Mesothelial cell of epicardium (in vitro differentiated cells): ENCODE data around the gene PLIN1. TPM values are rescaled to one million over a fixed set of nuclear protein-coding genes. Genes with fewer than 3 reads are reported as not detected.

Source experiments
- DNase-seq, 2 experiments: peaks; one replicate each; pipeline ENCODE4 v3.0.0; 2021; ENCODE audit warnings: low spot score in 2 of 2; ENCODE audit not compliant: unreplicated experiment in 2 of 2
- H3K27ac Mint-ChIP-seq: 2 replicates; pipeline ENCODE4 v1.8.0; 2021; ENCODE audit warnings: mixed read lengths
- H3K27me3 Mint-ChIP-seq: 2 replicates; pipeline ENCODE4 v1.8.0; 2021; ENCODE audit warnings: low read depth, mixed read lengths
- H3K36me3 Mint-ChIP-seq: 2 replicates; pipeline ENCODE4 v1.8.0; 2021; ENCODE audit warnings: mixed read lengths
- H3K4me1 Mint-ChIP-seq: 2 replicates; pipeline ENCODE4 v1.8.0; 2021; ENCODE audit warnings: mixed read lengths
- H3K4me3 Mint-ChIP-seq: 2 replicates; pipeline ENCODE4 v1.8.0; 2021; ENCODE audit warnings: mild to moderate bottlenecking, moderate library complexity, mixed read lengths
- H3K9me3 Mint-ChIP-seq: 2 replicates; pipeline ENCODE4 v1.8.0; 2021; ENCODE audit warnings: mixed read lengths
- CTCF ChIP-seq: fragments of 200-600 bp; sonication (generic); IDR thresholded peaks from one replicate; pipeline ENCODE4 v1.5.0; 2021; ENCODE audit warnings: antibody characterized with exemption; ENCODE audit not compliant: unreplicated experiment
- total RNA-seq: library from RNA; stranded (reverse); gene quantifications from 3 replicates; pipeline ENCODE4 v1.2.1, GENCODE V29; 2021

Gene PLIN1
- total RNA-seq, 1 donor from 2014 or later: 0.31 TPM

- peaks cover 11% of the 10 kb centered on the region for H3K4me1 Mint-ChIP-seq
Observed at GRCh38 chr15:89662893-89663626, 16.1 kb downstream of the PLIN1 start.

GRCh38 chr15:89660556-89660955, 18.6 kb downstream of the PLIN1 start:
- Mint-ChIP-seq H3K27me3 (peaks cover 10% of the 10 kb centered on the region), H3K27ac (no peak overlapping the region), H3K9me3 (no peaks in the 10 kb centered on the region), H3K4me1 (peaks cover 14% of the 10 kb centered on the region), H3K4me3 (no peak overlapping the region), H3K36me3 (no peaks in the 10 kb centered on the region)
- no peak for TF ChIP-seq CTCF
- DNase-seq: no peak

More at GRCh38 chr15:89662893-89663626, 16.1 kb downstream of the PLIN1 start:
- no peak for DNase-seq
- Mint-ChIP-seq H3K4me3 (peak overlapping the region; percentile 13), H3K27ac (peak overlapping the region; percentile 68), H3K9me3 (no peaks in the 10 kb centered on the region), H3K27me3 (peaks cover 10% of the 10 kb centered on the region), H3K36me3 (no peaks in the 10 kb centered on the region)
- no peak for TF ChIP-seq CTCF

GRCh38 chr15:89659295-89659694, 19.9 kb downstream of the PLIN1 start:
- no peak for DNase-seq
- no peak overlapping the region for H3K27ac Mint-ChIP-seq
- no peak for TF ChIP-seq CTCF
- peaks cover 10% of the 10 kb centered on the region for H3K27me3 Mint-ChIP-seq
- H3K4me3 Mint-ChIP-seq: no peak overlapping the region
- H3K9me3 Mint-ChIP-seq: no peaks in the 10 kb centered on the region
- H3K36me3 Mint-ChIP-seq: no peaks in the 10 kb centered on the region
- peaks cover 17% of the 10 kb centered on the region for H3K4me1 Mint-ChIP-seq

GRCh38 chr15:89657686-89658200, 21.4 kb downstream of the PLIN1 start:
- Mint-ChIP-seq H3K27me3 (peaks cover 10% of the 10 kb centered on the region), H3K4me1 (peaks cover 24% of the 10 kb centered on the region), H3K9me3 (no peaks in the 10 kb centered on the region), H3K4me3 (no peak overlapping the region), H3K27ac (no peak overlapping the region), H3K36me3 (no peaks in the 10 kb centered on the region)
- no peak for TF ChIP-seq CTCF
- no peak for DNase-seq

- no peak for DNase-seq
- Mint-ChIP-seq H3K4me1 (peaks cover 19% of the 10 kb centered on the region), H3K9me3 (no peaks in the 10 kb centered on the region), H3K27ac (peak overlapping the region; percentile 92), H3K36me3 (peaks cover 4% of the 10 kb centered on the region), H3K4me3 (peak overlapping the region; percentile 89), H3K27me3 (peaks cover 10% of the 10 kb centered on the region)
- no peak for TF ChIP-seq CTCF
Observed at GRCh38 chr15:89656116-89656815, 22.9 kb downstream of the PLIN1 start.
